CD4-positive, alpha-beta memory T cell (primary cell): ENCODE data around the gene FAM174B. TPM values are rescaled to one million over a fixed set of nuclear protein-coding genes. Genes with fewer than 3 reads are reported as not detected.

ENCODE experiments used
- CTCF ChIA-PET: fragments of 350-600 bp; sonication (Branson Sonifier 250); formaldehyde crosslinking; loops from one replicate; lab custom pipeline; 2021; ENCODE audit warnings: inconsistent platforms; ENCODE audit not compliant: partially characterized antibody; lab: Charles Lee
- POLR2A ChIA-PET: fragments of 350-600 bp; sonication (Branson Sonifier 250); formaldehyde crosslinking; loops from one replicate; lab custom pipeline; 2021; ENCODE audit not compliant: partially characterized antibody; lab: Charles Lee
- DNase-seq, 5 donors: peaks; one replicate each; pipeline versions ENCODE4 v3.0.0 to v3.0.0-alpha.2; 2020 to 2022; ENCODE audit warnings: mixed read lengths in 1 of 5
- H3K27ac ChIP-seq: one replicate; pipeline ENCODE4 v1.7.0; 2013; ENCODE audit warnings: low read depth, low read length
- H3K27me3 ChIP-seq: 2 replicates; pipeline ENCODE4 v1.7.0; 2013; ENCODE audit warnings: mild to moderate bottlenecking, low read length, moderate library complexity; ENCODE audit not compliant: insufficient read depth
- H3K36me3 ChIP-seq: 2 replicates; pipeline ENCODE4 v1.7.0; 2013; ENCODE audit warnings: mild to moderate bottlenecking, low read length, moderate library complexity; ENCODE audit not compliant: insufficient read depth
- H3K4me1 ChIP-seq: 2 replicates; pipeline ENCODE4 v1.7.0; 2013; ENCODE audit warnings: mild to moderate bottlenecking, low read length, moderate library complexity; ENCODE audit not compliant: insufficient read depth
- H3K4me3 ChIP-seq, 2 donors: one replicate each; pipeline ENCODE4 v1.7.0; 2013; ENCODE audit warnings: low read length in 2 of 2, mild to moderate bottlenecking in 1 of 2
- H3K9me3 ChIP-seq, 2 donors: one replicate each; pipeline ENCODE4 v1.7.0; 2013; ENCODE audit warnings: low read length in 2 of 2, control low read depth in 1 of 2; ENCODE audit not compliant: control insufficient read depth in 1 of 2
- H3K27ac Mint-ChIP-seq, 7 donors: one replicate each; pipeline ENCODE4 v1.8.0; 2020 to 2021; ENCODE audit warnings: mixed read lengths in 7 of 7, mild to moderate bottlenecking in 6 of 7, inconsistent platforms in 3 of 7, moderate library complexity in 3 of 7
- H3K27me3 Mint-ChIP-seq, 2 donors: one replicate each; pipeline ENCODE4 v1.8.0; 2020 to 2021; ENCODE audit warnings: mixed read lengths in 2 of 2
- H3K36me3 Mint-ChIP-seq, 2 donors: one replicate each; pipeline ENCODE4 v1.8.0; 2020 to 2021; ENCODE audit warnings: mixed read lengths in 2 of 2, inconsistent platforms in 1 of 2, mild to moderate bottlenecking in 1 of 2
- H3K4me1 Mint-ChIP-seq, 4 donors: one replicate each; pipeline ENCODE4 v1.8.0; 2020 to 2021; ENCODE audit warnings: mixed read lengths in 4 of 4, mild to moderate bottlenecking in 1 of 4
- H3K4me3 Mint-ChIP-seq, 8 donors: one replicate each; pipeline ENCODE4 v1.8.0; 2020 to 2021; ENCODE audit warnings: mixed read lengths in 8 of 8, mild to moderate bottlenecking in 7 of 8, moderate library complexity in 6 of 8, inconsistent platforms in 3 of 8
- H3K9me3 Mint-ChIP-seq, 8 donors: one replicate each; pipeline ENCODE4 v1.8.0; 2020 to 2021; ENCODE audit warnings: mixed read lengths in 8 of 8, mild to moderate bottlenecking in 5 of 8, inconsistent platforms in 3 of 8, moderate library complexity in 1 of 8
- intact Hi-C: fragments of 100-400 bp; cut with micrococcal nuclease; formaldehyde crosslinking; loops from one replicate; pipeline ENCODE4 v1.15.1; 2023
- polyA plus RNA-seq, 2 donors: library from polyadenylated mRNA; unstranded; fragments of 300-500 nt; fragmentation: Illumina TruSeq; gene quantifications; one replicate each; pipeline ENCODE4 v1.2.3, GENCODE V29; 2021
- total RNA-seq, 2 experiments: library from RNA; stranded (reverse); gene quantifications; one replicate each; pipeline ENCODE4 v1.2.3, GENCODE V29; 2021

The FAM174B gene
- total and polyA plus RNA-seq, 4 experiments from 2014 or later = 2.4 to 8.3 (median 4.9) TPM

DNA sequence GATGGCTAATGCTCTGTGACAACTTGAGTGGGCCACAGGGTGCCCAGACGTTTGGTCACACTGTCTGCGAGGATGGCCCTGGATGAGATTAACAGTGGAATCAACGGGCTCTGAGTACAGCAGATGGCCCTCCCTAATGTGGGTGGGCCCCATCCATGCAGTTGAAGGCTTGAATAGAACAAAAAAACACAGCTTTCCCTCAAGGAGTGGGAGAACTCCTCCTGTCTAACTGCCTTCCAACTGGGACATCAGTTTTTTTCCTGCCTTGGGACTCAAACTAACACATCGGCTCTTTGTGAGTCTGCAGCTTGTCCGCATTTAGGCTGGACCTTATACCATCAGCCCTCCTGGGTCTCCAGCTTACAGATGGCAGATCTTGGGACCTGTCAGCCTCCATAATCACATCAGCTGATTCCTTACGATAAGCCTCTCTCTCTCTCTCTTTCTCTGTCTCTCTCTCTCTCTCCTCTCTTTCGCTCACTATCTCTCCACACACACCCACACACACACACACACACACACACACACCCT, 20.8 kb downstream of the FAM174B start:
- no peak for DNase-seq
- Histone ChIP-seq H3K4me3 (no peak overlapping the region), H3K27me3 (no peaks in the 10 kb centered on the region), H3K4me1 (no peaks in the 10 kb centered on the region), H3K27ac (no peak overlapping the region), H3K36me3 (no peaks in the 10 kb centered on the region), H3K9me3 (no peaks in the 10 kb centered on the region)
- peaks cover 8 to 19% of the 10 kb centered on the region in 2 donors for H3K27me3 Mint-ChIP-seq
- POLR2A ChIA-PET = no interaction called here
- CTCF ChIA-PET = no interaction called here
- H3K9me3 Mint-ChIP-seq = peaks cover 0 to 6% (median 3%) of the 10 kb centered on the region in 8 donors
- H3K4me3 Mint-ChIP-seq = no peak overlapping the region
- no peak overlapping the region for H3K27ac Mint-ChIP-seq
- H3K36me3 Mint-ChIP-seq = peaks cover 0 to 2% of the 10 kb centered on the region in 2 donors
- intact Hi-C loops = no loop called here
- H3K4me1 Mint-ChIP-seq = peaks cover 0 to 5% (median 0%) of the 10 kb centered on the region in 4 donors

DNA sequence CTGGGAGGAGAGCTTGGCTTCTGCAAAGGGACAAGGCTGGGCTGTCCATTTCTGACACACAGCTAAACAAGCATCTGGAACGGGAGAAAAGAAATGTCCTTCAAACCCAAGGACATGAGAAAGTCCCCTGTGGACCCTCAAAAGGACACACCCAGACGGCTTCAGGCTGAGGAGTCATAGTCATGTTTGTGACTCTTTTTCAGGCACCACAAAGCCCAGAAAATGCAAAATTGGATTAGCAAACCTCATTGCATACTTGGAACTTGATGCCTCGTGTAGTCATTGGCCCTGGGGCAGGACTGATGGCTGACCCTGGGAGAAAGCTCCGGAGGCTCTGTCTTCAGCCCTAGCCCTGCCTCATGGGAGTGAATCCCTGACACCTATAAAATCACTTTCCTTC, 21.5 kb downstream of the FAM174B start:
- H3K4me3 ChIP-seq = no peak overlapping the region
- DNase-seq = no peak
- no peaks in the 10 kb centered on the region for H3K4me1 ChIP-seq
- Mint-ChIP-seq H3K27me3 (peaks cover 6 to 17% of the 10 kb centered on the region in 2 donors), H3K4me3 (no peak overlapping the region), H3K4me1 (peaks cover 0 to 5% (median 0%) of the 10 kb centered on the region in 4 donors), H3K27ac (no peak overlapping the region), H3K36me3 (no peaks in the 10 kb centered on the region), H3K9me3 (peaks cover 0 to 3% (median 0%) of the 10 kb centered on the region in 8 donors)
- H3K27me3 ChIP-seq = no peaks in the 10 kb centered on the region
- intact Hi-C loops = no loop called here
- H3K9me3 ChIP-seq = no peaks in the 10 kb centered on the region
- POLR2A ChIA-PET = no interaction called here
- H3K36me3 ChIP-seq = no peaks in the 10 kb centered on the region
- H3K27ac ChIP-seq = no peak overlapping the region
- CTCF ChIA-PET = no interaction called here

DNA sequence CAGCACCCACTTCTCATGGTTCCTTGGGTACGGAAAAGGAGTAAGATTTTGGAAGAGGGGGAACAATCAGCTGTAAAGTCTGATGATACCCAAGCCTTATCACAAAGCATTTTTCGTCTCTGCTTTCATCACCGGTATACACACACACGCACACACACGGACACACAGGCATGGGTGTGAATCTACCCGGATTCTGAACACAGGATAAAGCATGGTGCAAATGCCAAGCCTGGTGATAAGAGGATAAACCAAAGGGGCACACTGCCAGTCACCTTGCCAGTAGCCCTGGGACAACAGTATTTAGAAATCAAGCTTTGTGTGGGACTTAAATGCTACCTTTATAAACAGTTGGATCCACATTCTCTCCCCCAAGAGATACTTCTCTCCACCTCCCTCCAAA, 22.2 kb downstream of the FAM174B start:
- H3K4me3 Mint-ChIP-seq = no peak overlapping the region
- POLR2A ChIA-PET = no interaction called here
- peaks cover 0 to 5% (median 0%) of the 10 kb centered on the region in 4 donors for H3K4me1 Mint-ChIP-seq

DNA sequence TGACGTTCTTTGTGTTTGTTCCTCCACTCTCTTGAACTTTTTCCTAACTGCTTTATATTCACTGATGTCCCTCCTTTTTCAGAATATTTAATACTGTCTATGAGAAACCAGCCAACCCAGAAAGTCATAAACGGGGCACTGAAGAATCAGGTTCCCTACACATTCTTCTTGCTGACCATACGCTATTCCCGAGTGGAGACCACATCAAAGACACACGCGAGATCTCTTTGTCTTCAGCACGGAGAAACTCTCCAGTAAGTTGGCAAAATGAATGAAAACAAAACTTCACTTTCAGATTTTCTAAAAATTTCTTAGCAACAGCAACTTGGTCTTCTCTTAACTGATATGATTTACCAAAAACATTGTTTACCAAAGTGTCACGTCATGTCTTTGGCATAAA, 22.6 kb downstream of the FAM174B start:
- intact Hi-C loops = no loop called here
- ChIA-PET CTCF (no interaction called here), POLR2A (no interaction called here)
- Mint-ChIP-seq H3K9me3 (no peaks in the 10 kb centered on the region), H3K4me1 (peaks cover 0 to 5% (median 0%) of the 10 kb centered on the region in 4 donors), H3K27me3 (peaks cover 6 to 12% of the 10 kb centered on the region in 2 donors), H3K36me3 (no peaks in the 10 kb centered on the region), H3K4me3 (no peak overlapping the region), H3K27ac (no peak overlapping the region)
- H3K27me3 ChIP-seq = no peaks in the 10 kb centered on the region
- no peaks in the 10 kb centered on the region for H3K36me3 ChIP-seq
- H3K9me3 ChIP-seq = no peaks in the 10 kb centered on the region
- no peak overlapping the region for H3K27ac ChIP-seq
- H3K4me3 ChIP-seq = no peak overlapping the region
- no peaks in the 10 kb centered on the region for H3K4me1 ChIP-seq
- no peak for DNase-seq

More for the DNA sequence above, 22.2 kb downstream of the FAM174B start:
- no peaks in the 10 kb centered on the region for H3K36me3 ChIP-seq
- H3K27ac ChIP-seq = no peak overlapping the region
- H3K9me3 ChIP-seq = no peaks in the 10 kb centered on the region
- CTCF ChIA-PET = no interaction called here
- no peak overlapping the region for H3K4me3 ChIP-seq
- intact Hi-C loops = no loop called here
- Mint-ChIP-seq H3K27ac (no peak overlapping the region), H3K36me3 (no peaks in the 10 kb centered on the region), H3K27me3 (peaks cover 6 to 12% of the 10 kb centered on the region in 2 donors), H3K9me3 (no peaks in the 10 kb centered on the region)
- DNase-seq = no peak
- no peaks in the 10 kb centered on the region for H3K4me1 ChIP-seq
- H3K27me3 ChIP-seq = no peaks in the 10 kb centered on the region

DNA sequence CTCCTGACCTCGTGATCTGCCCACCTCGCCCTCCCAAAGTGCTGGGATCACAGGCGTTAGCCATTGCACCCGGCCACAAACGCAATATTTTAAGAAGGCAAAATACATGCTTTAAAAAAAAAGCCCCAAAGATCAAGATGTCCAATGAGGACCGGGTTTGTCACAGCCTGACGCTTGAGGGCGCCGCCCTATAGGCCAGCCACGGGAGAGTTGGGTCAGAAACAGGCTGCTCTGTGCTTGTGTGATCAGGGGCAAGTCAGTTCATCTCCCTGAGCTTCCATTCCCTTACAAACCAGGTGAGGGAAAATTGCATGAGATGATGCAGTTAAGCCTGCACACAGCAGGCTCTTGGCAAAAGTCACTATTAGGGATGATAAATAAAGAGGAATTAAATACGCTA, 23.9 kb downstream of the FAM174B start:
- H3K4me1 Mint-ChIP-seq = peaks cover 0 to 2% (median 0%) of the 10 kb centered on the region in 4 donors
- ChIA-PET POLR2A (no interaction called here), CTCF (no interaction called here)
- no peak overlapping the region for H3K4me3 Mint-ChIP-seq
- no peak overlapping the region for H3K27ac Mint-ChIP-seq
- Histone ChIP-seq H3K27ac (no peak overlapping the region), H3K4me3 (no peak overlapping the region), H3K9me3 (no peaks in the 10 kb centered on the region), H3K36me3 (no peaks in the 10 kb centered on the region), H3K4me1 (no peaks in the 10 kb centered on the region), H3K27me3 (no peaks in the 10 kb centered on the region)
- H3K9me3 Mint-ChIP-seq = no peaks in the 10 kb centered on the region
- intact Hi-C loops = no loop called here
- peaks cover 6 to 12% of the 10 kb centered on the region in 2 donors for H3K27me3 Mint-ChIP-seq
- no peak for DNase-seq
- no peaks in the 10 kb centered on the region for H3K36me3 Mint-ChIP-seq

DNA sequence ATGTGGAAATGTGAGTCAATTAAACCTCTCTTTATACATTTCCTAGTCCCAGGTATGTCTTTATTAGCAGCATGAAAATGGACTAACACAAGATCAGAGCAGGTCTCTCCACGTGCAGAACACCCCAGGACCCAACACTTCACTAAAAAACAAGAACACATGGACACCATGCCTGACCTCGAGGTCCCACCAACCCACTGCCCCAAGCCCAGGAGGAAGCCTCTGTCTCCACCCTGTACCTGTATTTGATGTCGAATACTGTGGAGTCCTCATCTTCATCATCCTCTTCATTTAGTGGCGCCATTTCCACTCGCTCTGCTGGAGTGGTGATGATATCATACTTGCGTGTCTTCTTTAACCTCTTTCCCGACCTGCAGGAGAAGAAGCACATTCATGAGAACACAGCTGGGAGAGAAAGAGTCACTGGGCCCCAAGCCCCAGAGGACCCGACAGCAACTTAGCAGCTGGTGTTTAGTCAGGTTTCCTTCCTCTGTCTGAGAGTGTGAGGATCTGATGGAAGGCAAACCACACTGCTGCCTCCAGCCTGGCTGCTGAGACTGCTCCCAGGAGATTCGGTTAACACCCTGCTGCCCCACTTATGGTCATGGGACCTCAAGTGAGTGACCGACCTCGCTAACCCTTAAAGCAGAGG, 25.5 kb downstream of the FAM174B start:
- H3K4me3 ChIP-seq = no peak overlapping the region
- intact Hi-C loops = no loop called here
- Mint-ChIP-seq H3K27ac (no peak overlapping the region), H3K36me3 (no peaks in the 10 kb centered on the region), H3K4me1 (peaks cover 0 to 2% (median under 1%) of the 10 kb centered on the region in 4 donors), H3K27me3 (peaks cover 4 to 6% of the 10 kb centered on the region in 2 donors), H3K4me3 (no peak overlapping the region), H3K9me3 (no peaks in the 10 kb centered on the region)
- no peaks in the 10 kb centered on the region for H3K27me3 ChIP-seq
- ChIA-PET POLR2A (no interaction called here), CTCF (no interaction called here)
- H3K36me3 ChIP-seq = no peaks in the 10 kb centered on the region
- H3K27ac ChIP-seq = no peak overlapping the region
- H3K4me1 ChIP-seq = no peaks in the 10 kb centered on the region
- H3K9me3 ChIP-seq = no peaks in the 10 kb centered on the region
- DNase-seq = no peak

DNA sequence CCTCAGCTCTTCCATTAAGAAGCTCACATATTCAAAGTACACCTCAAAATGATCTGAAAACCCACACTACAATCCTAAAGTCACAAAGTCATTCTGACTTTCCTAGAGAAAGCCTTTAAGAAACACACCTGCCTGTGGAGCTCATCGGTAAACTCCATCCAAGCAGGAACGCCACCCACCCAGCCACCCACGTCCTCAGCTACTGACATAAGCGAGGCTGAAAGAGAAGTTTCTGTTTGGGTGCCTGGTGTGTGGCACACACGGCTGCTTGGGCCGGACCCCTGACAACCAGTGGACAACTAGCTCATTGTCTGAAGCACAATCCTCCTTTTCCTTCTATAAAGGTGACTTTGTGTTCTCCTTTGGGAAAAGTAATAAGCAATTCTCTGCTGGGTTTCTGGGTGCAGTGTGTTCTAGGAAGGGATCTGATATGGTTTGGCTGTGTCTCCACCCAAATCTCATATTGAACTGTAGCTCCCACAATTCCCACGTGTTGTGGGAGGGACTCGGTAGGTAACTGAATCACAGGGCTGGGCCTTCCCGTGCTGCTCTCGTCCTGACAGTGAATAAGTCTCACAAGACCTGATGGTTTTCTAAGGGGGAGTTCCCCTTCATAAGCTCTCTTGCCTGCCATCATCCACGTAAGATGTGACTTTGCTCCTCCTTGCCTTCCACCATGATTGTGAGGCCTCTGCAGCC, 26.1 kb downstream of the FAM174B start:
- DNase-seq = no peak
- peaks cover 3 to 4% of the 10 kb centered on the region in 2 donors for H3K27me3 Mint-ChIP-seq
- Histone ChIP-seq H3K27me3 (no peaks in the 10 kb centered on the region), H3K4me1 (no peaks in the 10 kb centered on the region), H3K4me3 (no peak overlapping the region), H3K9me3 (no peaks in the 10 kb centered on the region), H3K36me3 (no peaks in the 10 kb centered on the region), H3K27ac (no peak overlapping the region)
- ChIA-PET POLR2A (no interaction called here), CTCF (no interaction called here)
- no peak overlapping the region for H3K27ac Mint-ChIP-seq
- peaks cover 0 to 2% (median under 1%) of the 10 kb centered on the region in 4 donors for H3K4me1 Mint-ChIP-seq
- H3K4me3 Mint-ChIP-seq = no peak overlapping the region
- H3K36me3 Mint-ChIP-seq = no peaks in the 10 kb centered on the region
- no peaks in the 10 kb centered on the region for H3K9me3 Mint-ChIP-seq
- intact Hi-C loops = no loop called here
